H9 (cell line): ENCODE results near the gene GAN. TPM values are rescaled to one million over a fixed set of nuclear protein-coding genes. Genes with fewer than 3 reads are reported as not detected.

Source experiments
- DNase-seq: peaks from one replicate; pipeline ENCODE4 v3.0.0-alpha.2; 2017
- H2AFZ ChIP-seq: one replicate; pipeline ENCODE4 v1.6.1; 2013; ENCODE audit warnings: mild to moderate bottlenecking, low read length, control low read depth, moderate library complexity
- H2AK5ac ChIP-seq: 2 replicates; pipeline ENCODE4 v1.6.1; 2013; ENCODE audit warnings: low read length, control low read depth, mixed read lengths; ENCODE audit not compliant: insufficient read length
- H2BK120ac ChIP-seq: one replicate; pipeline ENCODE4 v1.6.1; 2013; ENCODE audit warnings: low read depth, mild to moderate bottlenecking, low read length, control low read depth, inconsistent platforms; ENCODE audit not compliant: poor library complexity, severe bottlenecking
- H2BK12ac ChIP-seq: 2 replicates; pipeline ENCODE4 v1.6.1; 2013; ENCODE audit warnings: low read length, control low read depth, mixed read lengths, low read depth; ENCODE audit not compliant: insufficient read length
- H2BK15ac ChIP-seq: 2 replicates; pipeline ENCODE4 v1.6.1; 2013; ENCODE audit warnings: low read depth, low read length, control low read depth
- H2BK20ac ChIP-seq: one replicate; pipeline ENCODE4 v1.6.1; 2013; ENCODE audit warnings: low read depth, mild to moderate bottlenecking, low read length, control low read depth, inconsistent platforms; ENCODE audit not compliant: poor library complexity, severe bottlenecking
- H2BK5ac ChIP-seq: 2 replicates; pipeline ENCODE4 v1.6.1; 2013; ENCODE audit warnings: low read length, control low read depth, mixed read lengths; ENCODE audit not compliant: insufficient read length
- H3K14ac ChIP-seq: 2 replicates; pipeline ENCODE4 v1.6.1; 2013; ENCODE audit warnings: low read length, control low read depth; ENCODE audit not compliant: insufficient read depth
- H3K18ac ChIP-seq: 2 replicates; pipeline ENCODE4 v1.6.1; 2013; ENCODE audit warnings: low read depth, mild to moderate bottlenecking, mixed read lengths, low read length, control low read depth; ENCODE audit not compliant: insufficient read length
- H3K23ac ChIP-seq: 2 replicates; pipeline ENCODE4 v1.6.1; 2013; ENCODE audit warnings: low read length, control low read depth, mixed read lengths, low read depth; ENCODE audit not compliant: insufficient read length
- H3K23me2 ChIP-seq: 2 replicates; pipeline ENCODE4 v1.6.1; 2013; ENCODE audit warnings: low read depth, mild to moderate bottlenecking, mixed read lengths, low read length, control low read depth; ENCODE audit not compliant: insufficient read length, poor library complexity, severe bottlenecking
- H3K27ac ChIP-seq: 2 replicates; pipeline ENCODE4 v1.5.1; 2013; ENCODE audit warnings: low read length, control low read depth, mixed read lengths, low read depth; ENCODE audit not compliant: insufficient read length
- H3K27me3 ChIP-seq: 2 replicates; pipeline ENCODE4 v1.6.1; 2013; ENCODE audit warnings: low read length, control low read depth, inconsistent platforms; ENCODE audit not compliant: insufficient read depth
- H3K4ac ChIP-seq: 2 replicates; pipeline ENCODE4 v1.6.1; 2013; ENCODE audit warnings: low read depth, mild to moderate bottlenecking, control low read depth, inconsistent platforms, low read length, moderate library complexity
- H3K4me1 ChIP-seq: 2 replicates; pipeline ENCODE4 v1.6.1; 2013; ENCODE audit warnings: low read length, control low read depth, inconsistent platforms; ENCODE audit not compliant: insufficient read depth
- H3K4me2 ChIP-seq: 2 replicates; pipeline ENCODE4 v1.6.1; 2013; ENCODE audit warnings: low read length, control low read depth, mixed read lengths; ENCODE audit not compliant: insufficient read length, insufficient read depth
- H3K56ac ChIP-seq: 2 replicates; pipeline ENCODE4 v1.6.1; 2013; ENCODE audit warnings: low read depth, mild to moderate bottlenecking, mixed read lengths, low read length, control low read depth; ENCODE audit not compliant: insufficient read length
- H3K79me1 ChIP-seq: 2 replicates; pipeline ENCODE4 v1.6.1; 2013; ENCODE audit warnings: low read depth, mild to moderate bottlenecking, moderate library complexity, low read length, control low read depth, inconsistent platforms; ENCODE audit not compliant: insufficient read depth, poor library complexity, severe bottlenecking
- H3K79me2 ChIP-seq: 2 replicates; pipeline ENCODE4 v1.6.1; 2013; ENCODE audit warnings: low read length, control low read depth, inconsistent platforms; ENCODE audit not compliant: insufficient read depth
- H3K9ac ChIP-seq: 2 replicates; pipeline ENCODE4 v1.6.1; 2013; ENCODE audit warnings: low read length, control low read depth, mixed read lengths; ENCODE audit not compliant: insufficient read length; ENCODE audit errors: extremely low read depth
- H3K9me3 ChIP-seq: one replicate; pipeline ENCODE4 v1.6.1; 2013; ENCODE audit warnings: low read depth, low read length, inconsistent platforms; ENCODE audit not compliant: control insufficient read depth
- H3T11ph ChIP-seq: one replicate; pipeline ENCODE4 v1.6.1; 2013; ENCODE audit warnings: mild to moderate bottlenecking, low read length, control low read depth, inconsistent platforms
- H4K20me1 ChIP-seq: one replicate; pipeline ENCODE4 v1.6.1; 2013; ENCODE audit not compliant: control insufficient read depth, insufficient read length, insufficient read depth
- H4K5ac ChIP-seq: 2 replicates; pipeline ENCODE4 v1.6.1; 2013; ENCODE audit warnings: low read depth, mild to moderate bottlenecking, mixed read lengths, low read length, control low read depth; ENCODE audit not compliant: insufficient read length
- H4K8ac ChIP-seq: replicated peaks from 2 replicates; pipeline ENCODE4 v1.6.1; 2013; ENCODE audit warnings: low read length, control low read depth, mixed read lengths, low read depth; ENCODE audit not compliant: insufficient read length
- H4K91ac ChIP-seq: 2 replicates; pipeline ENCODE4 v1.6.1; 2013; ENCODE audit warnings: low read depth, mild to moderate bottlenecking, moderate library complexity, mixed read lengths, low read length, control low read depth; ENCODE audit not compliant: insufficient read length
- H3K27ac Mint-ChIP-seq, 3 experiments: 2 replicates in 2 of 3; 3 replicates in 1 of 3; pipeline ENCODE4 v1.8.0; 2020 to 2021; ENCODE audit warnings: mixed read lengths in 3 of 3, mild to moderate bottlenecking in 1 of 3, moderate library complexity in 1 of 3
- H3K27me3 Mint-ChIP-seq: 2 replicates; pipeline ENCODE4 v1.8.0; 2021; ENCODE audit warnings: low read depth, mild to moderate bottlenecking, moderate library complexity, mixed read lengths
- H3K36me3 Mint-ChIP-seq, 3 experiments: 2 replicates in 2 of 3; 3 replicates in 1 of 3; pipeline ENCODE4 v1.8.0; 2020 to 2021; ENCODE audit warnings: low read depth in 3 of 3, mixed read lengths in 3 of 3; ENCODE audit not compliant: insufficient read depth in 1 of 3
- H3K4me1 Mint-ChIP-seq, 2 experiments: 2 replicates each; pipeline ENCODE4 v1.8.0; 2020; ENCODE audit warnings: mixed read lengths in 2 of 2
- H3K4me3 Mint-ChIP-seq, 2 experiments: 2 replicates in 1 of 2; 3 replicates in 1 of 2; pipeline ENCODE4 v1.8.0; 2020 to 2021; ENCODE audit warnings: mild to moderate bottlenecking in 2 of 2, mixed read lengths in 2 of 2, moderate library complexity in 1 of 2
- H3K9me3 Mint-ChIP-seq, 2 experiments: 2 replicates in 1 of 2; 3 replicates in 1 of 2; pipeline ENCODE4 v1.8.0; 2020; ENCODE audit warnings: mild to moderate bottlenecking in 2 of 2, mixed read lengths in 2 of 2, moderate library complexity in 1 of 2
- CTCF ChIP-seq: fragments of 200-600 bp; sonication (generic); conservative IDR thresholded peaks from 3 replicates; pipeline ENCODE4 v1.8.0; 2021; ENCODE audit warnings: antibody characterized with exemption, mild to moderate bottlenecking
- WGBS: extraction: QIAGEN DNeasy Blood & Tissue Kit; methylation state at CpG from one replicate; pipeline ENCODE4 v1.1.7; 2013; ENCODE audit warnings: missing lambda C conversion rate, low lambda C conversion rate, mixed read lengths; ENCODE audit not compliant: insufficient read length; ENCODE audit errors: extremely low coverage; 5-methylcytosine and 5-hydroxymethylcytosine counted together
- total RNA-seq: library from RNA; stranded (reverse); gene quantifications from 2 replicates; pipeline ENCODE4 v1.2.1, GENCODE V29; 2021

The GAN gene
- total RNA-seq, 1 experiment from 2014 or later: 20.9 TPM

GRCh38 chr16:81403208-81403600 lies 88.4 kb downstream of the GAN start:
- H2BK20ac ChIP-seq: no peak overlapping the region
- no peak overlapping the region for H2AK5ac ChIP-seq
- H2BK5ac ChIP-seq: no peak overlapping the region
- H3K9ac ChIP-seq: no peak overlapping the region
- H3K4me2 ChIP-seq: peak overlapping the region; percentile 32
- H4K5ac ChIP-seq: no peak overlapping the region
- H4K8ac ChIP-seq: no peak overlapping the region
- no peak overlapping the region for H3K14ac ChIP-seq
- H4K91ac ChIP-seq: no peak overlapping the region
- no peak overlapping the region for H3K23ac ChIP-seq
- H3K27ac Mint-ChIP-seq: no peak overlapping the region
- H3K4ac ChIP-seq: no peak overlapping the region
- H2AFZ ChIP-seq: no peak overlapping the region
- H3K23me2 ChIP-seq: peaks cover 3% of the 10 kb centered on the region
- no peaks in the 10 kb centered on the region for H4K20me1 ChIP-seq
- H2BK120ac ChIP-seq: no peak overlapping the region
- H2BK12ac ChIP-seq: no peak overlapping the region
- no peaks in the 10 kb centered on the region for H3K9me3 ChIP-seq
- no peak overlapping the region for H3K56ac ChIP-seq
- H3K4me1 Mint-ChIP-seq: peaks cover 3 to 6% of the 10 kb centered on the region in 2 experiments; a peak in 2 of 4 replicates
- H3K18ac ChIP-seq: no peak overlapping the region
- H3K79me1 ChIP-seq: no peaks in the 10 kb centered on the region
- H3K27me3 ChIP-seq: no peaks in the 10 kb centered on the region
- H3K9me3 Mint-ChIP-seq: peaks cover 7 to 10% of the 10 kb centered on the region in 2 experiments; a peak in 4 of 5 replicates
- no peak overlapping the region for H3T11ph ChIP-seq
- no peak overlapping the region for H2BK15ac ChIP-seq
- H3K4me1 ChIP-seq: no peaks in the 10 kb centered on the region
- no peaks in the 10 kb centered on the region for H3K79me2 ChIP-seq
- no peaks in the 10 kb centered on the region; a peak in 1 of 7 replicates for H3K36me3 Mint-ChIP-seq
- no peak overlapping the region for H3K27ac ChIP-seq
- TF ChIP-seq CTCF: no peak
- no peak overlapping the region for H3K4me3 Mint-ChIP-seq
- DNase-seq: no peak
- WGBS: no CpG with 5 or more reads among the region's 5 CpGs
- peaks cover 22% of the 10 kb centered on the region for H3K27me3 Mint-ChIP-seq
